A549 (cell line): Measurements from ENCODE around the gene C7. TPM values are rescaled to one million over a fixed set of nuclear protein-coding genes. Genes with fewer than 3 reads are reported as not detected.

Experiments used
- ATAC-seq, 2 experiments: fragments of 200-7000 bp in 1 of 2; fragments of >200 bp in 1 of 2; cut with Nextera tagmentation in 1 of 2; cut with Tn5 transposase in 1 of 2; 3 replicates each; pipeline versions ENCODE4 v1.8.0 to v1.9.1; 2018 to 2020; ENCODE audit warnings: mild to moderate bottlenecking in 1 of 2, moderate library complexity in 1 of 2
- CTCF ChIA-PET: fragments of 300-600 bp; sonication (Branson Sonifier 250); formaldehyde crosslinking; extraction: SDS; loops from one replicate; lab custom pipeline; 2021; ENCODE audit warnings: antibody characterized with exemption, inconsistent platforms; lab: Yijun Ruan, JAX
- POLR2A ChIA-PET: fragments of 350-600 bp; formaldehyde crosslinking; extraction: SDS; loops from one replicate; lab custom pipeline; 2021; ENCODE audit warnings: antibody characterized with exemption, inconsistent platforms; lab: Yijun Ruan, JAX
- DNase-seq, 2 experiments: peaks; one replicate each; pipeline versions ENCODE4 v3.0.0 to v3.0.0-alpha.2; 2011 to 2016; ENCODE audit warnings: low read depth in 1 of 2, low spot score in 1 of 2
- FAIRE-seq: peaks from 2 replicates; lab custom pipeline; 2011; peaks lifted over from hg19 to GRCh38; lab: Jason Lieb, UNC
- H3K27ac ChIP-seq, 2 experiments: fragments of >200 bp; sonication (Bioruptor Twin); formaldehyde crosslinking; 3 replicates each; pipeline ENCODE4 v1.5.1; 2016 to 2017
- H3K4me1 ChIP-seq: fragments of >200 bp; sonication (Bioruptor Twin); formaldehyde crosslinking; 3 replicates; pipeline ENCODE4 v1.6.1; 2016
- H3K4me2 ChIP-seq: fragments of >200 bp; sonication (Bioruptor Twin); formaldehyde crosslinking; 3 replicates; pipeline ENCODE4 v1.6.1; 2016
- H3K4me3 ChIP-seq: fragments of >200 bp; sonication (Bioruptor Twin); formaldehyde crosslinking; 3 replicates; pipeline ENCODE4 v1.5.1; 2016
- H3K9me3 ChIP-seq: fragments of >200 bp; sonication (Bioruptor Twin); formaldehyde crosslinking; 3 replicates; pipeline ENCODE4 v1.6.1; 2016
- CBX8 ChIP-seq: fragments of 200-600 bp; sonication (generic); IDR thresholded peaks from 2 replicates; pipeline ENCODE4 v1.6.1; 2016
- CHD2 ChIP-seq: fragments of 150-350 bp; IDR thresholded peaks from 2 replicates; pipeline ENCODE4 v1.6.1; 2014; ENCODE audit warnings: low read length; ENCODE audit not compliant: partially characterized antibody
- CHD4 ChIP-seq: fragments of 200-600 bp; sonication (generic); IDR thresholded peaks from 2 replicates; pipeline ENCODE4 v1.6.1; 2016; ENCODE audit warnings: antibody characterized with exemption, mild to moderate bottlenecking, borderline replicate concordance
- EP300 ChIP-seq, 2 experiments: fragments of >200 bp; sonication (Bioruptor Twin); formaldehyde crosslinking; IDR thresholded peaks; 2 replicates in 1 of 2; 3 replicates in 1 of 2; pipeline ENCODE4 v1.6.1; 2016 to 2017
- FOSB ChIP-seq: fragments of 250-450 bp; sonication (Bioruptor Pico); IDR thresholded peaks from 2 replicates; pipeline ENCODE4 v1.5.0; 2020; ENCODE audit warnings: mild to moderate bottlenecking, moderate library complexity
- FOSL2 ChIP-seq, 2 experiments: fragments of 450-650 bp in 1 of 2; fragments of >200 bp in 1 of 2; sonication (Bioruptor Twin) in 1 of 2; formaldehyde crosslinking; IDR thresholded peaks; 2 replicates each; pipeline versions ENCODE4 v1.5.0 to v1.6.1; 2016 to 2020; ENCODE audit warnings: mild to moderate bottlenecking in 1 of 2, moderate library complexity in 1 of 2
- FOXS1 ChIP-seq: fragments of 250-450 bp; sonication (Bioruptor Pico); IDR thresholded peaks from 2 replicates; pipeline ENCODE4 v1.5.0; 2020; ENCODE audit warnings: mild to moderate bottlenecking, moderate library complexity
- HEYL ChIP-seq: fragments of 250-450 bp; sonication (Bioruptor Pico); IDR thresholded peaks from 2 replicates; pipeline ENCODE4 v1.8.0; 2021; ENCODE audit warnings: mild to moderate bottlenecking, moderate library complexity
- HOXA7 ChIP-seq: fragments of 250-450 bp; sonication (Bioruptor Pico); IDR thresholded peaks from 2 replicates; pipeline ENCODE4 v1.5.0; 2020; ENCODE audit warnings: mild to moderate bottlenecking, moderate library complexity
- HOXB13 ChIP-seq: fragments of 250-450 bp; sonication (Bioruptor Pico); IDR thresholded peaks from 2 replicates; pipeline ENCODE4 v1.5.0; 2020; ENCODE audit warnings: low read depth, mild to moderate bottlenecking, moderate library complexity
- JUNB ChIP-seq: fragments of >200 bp; sonication (Bioruptor Twin); formaldehyde crosslinking; IDR thresholded peaks from 2 replicates; pipeline ENCODE4 v1.6.1; 2016
- KDM1A ChIP-seq: fragments of 200-600 bp; sonication (generic); IDR thresholded peaks from 2 replicates; pipeline ENCODE4 v1.6.1; 2016; ENCODE audit warnings: low read depth, mild to moderate bottlenecking
- RAD21 ChIP-seq, 2 experiments: fragments of >200 bp in 1 of 2; sonication (Bioruptor Twin) in 1 of 2; formaldehyde crosslinking in 1 of 2; IDR thresholded peaks in 1 of 2; conservative IDR thresholded peaks in 1 of 2; 2 replicates in 1 of 2; 3 replicates in 1 of 2; pipeline ENCODE4 v1.6.1; 2012 to 2018; ENCODE audit warnings: inconsistent platforms in 1 of 2
- SREBF2 ChIP-seq: fragments of 450-650 bp; IDR thresholded peaks from 2 replicates; pipeline ENCODE4 v1.6.1; 2014; ENCODE audit warnings: mild to moderate bottlenecking, moderate library complexity
- ZFP36 ChIP-seq: fragments of 450-650 bp; IDR thresholded peaks from 2 replicates; pipeline ENCODE4 v1.6.1; 2014; ENCODE audit warnings: borderline replicate concordance; ENCODE audit not compliant: partially characterized antibody
- ZSCAN20 ChIP-seq: fragments of 250-450 bp; sonication (Bioruptor Pico); IDR thresholded peaks from 2 replicates; pipeline ENCODE4 v1.8.0; 2022; ENCODE audit warnings: mild to moderate bottlenecking, moderate library complexity
- WGBS: methylation state at CpG from one replicate; pipeline ENCODE4 v1.1.6; 2017; ENCODE audit errors: missing lambda C conversion rate; 5-methylcytosine and 5-hydroxymethylcytosine counted together
- polyA plus RNA-seq, 4 experiments: library from polyadenylated mRNA; depleted of rRNA in 3 of 4; stranded (reverse); fragments of >200 nt; fragmentation: RNase III in 1 of 4; extraction: RNeasy Plus Mini Kit Qiagen cat#74134 plus additional on column Dnase treatment in 1 of 4; gene quantifications; 2 replicates in 3 of 4; 3 replicates in 1 of 4; pipeline ENCODE4 v1.2.3, GENCODE V29; 2011 to 2017
- TF ChIP-seq, protein P1 (sequence below): fragments of 250-450 bp; sonication (Bioruptor Pico); IDR thresholded peaks from 2 replicates; pipeline ENCODE4 v1.5.0; 2021; ENCODE audit warnings: mild to moderate bottlenecking, moderate library complexity, borderline replicate concordance
- TF ChIP-seq, protein P2 (sequence below): fragments of >200 bp; sonication (Bioruptor Twin); formaldehyde crosslinking; IDR thresholded peaks from 3 replicates; pipeline ENCODE4 v1.5.1; 2016
- TF ChIP-seq, protein P3 (sequence below): fragments of >200 bp; sonication (Bioruptor Twin); formaldehyde crosslinking; IDR thresholded peaks from 2 replicates; pipeline ENCODE4 v1.6.1; 2016
- TF ChIP-seq, protein P4 (sequence below): IDR thresholded peaks from 2 replicates; pipeline ENCODE4 v1.6.1; 2012
- TF ChIP-seq, protein P5 (sequence below): fragments of 200-600 bp; sonication (generic); IDR thresholded peaks from 2 replicates; pipeline ENCODE4 v1.6.1; 2016; ENCODE audit warnings: antibody characterized with exemption, mild to moderate bottlenecking, moderate library complexity

Gene C7
- polyA plus RNA-seq, 2 of the 4 experiments (the other 2 are of a cell fraction): not detected

DNA sequence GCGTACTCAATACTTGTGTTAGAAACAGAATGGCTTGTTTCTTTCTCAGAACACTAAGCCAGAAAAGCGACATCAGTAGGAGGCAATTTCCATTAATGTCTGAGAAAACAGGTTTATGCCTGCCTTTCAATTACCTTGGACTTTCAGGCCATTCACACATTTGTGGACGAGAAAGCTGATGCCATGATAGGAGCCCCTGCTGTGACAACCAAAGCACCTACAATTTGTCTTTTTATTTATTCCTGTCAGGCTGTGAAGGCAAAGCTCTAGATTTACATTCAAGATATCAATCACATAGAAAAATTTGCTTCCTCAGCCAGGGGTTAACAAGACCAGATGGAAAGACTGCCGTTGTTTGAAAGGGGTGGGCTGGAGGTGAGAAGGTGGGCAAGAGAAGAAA is 76.2 kb downstream of the C7 start:
- ChIA-PET POLR2A (no interaction called here), CTCF (no interaction called here)
- FAIRE-seq (no peak), ATAC-seq (no peak), DNase-seq (no peak)
- Histone ChIP-seq H3K4me2 (no peak overlapping the region), H3K4me3 (no peak overlapping the region), H3K9me3 (no peaks in the 10 kb centered on the region), H3K27ac (no peak overlapping the region), H3K4me1 (no peaks in the 10 kb centered on the region)
- TF ChIP-seq HEYL (CRISPR knock-in tag) (no peak), JUNB (no peak), EP300 (IDR thresholded peaks at IDR 0.05) (no peak), CBX8 (no peak), FOSB (CRISPR knock-in tag) (no peak), RAD21 (conservative IDR thresholded peaks at IDR 0.05 in 1 of 2, IDR thresholded peaks at IDR 0.05 in 1 of 2) (no peak)
- 25% methylated on average over 4 of the region's 4 CpGs for WGBS

DNA sequence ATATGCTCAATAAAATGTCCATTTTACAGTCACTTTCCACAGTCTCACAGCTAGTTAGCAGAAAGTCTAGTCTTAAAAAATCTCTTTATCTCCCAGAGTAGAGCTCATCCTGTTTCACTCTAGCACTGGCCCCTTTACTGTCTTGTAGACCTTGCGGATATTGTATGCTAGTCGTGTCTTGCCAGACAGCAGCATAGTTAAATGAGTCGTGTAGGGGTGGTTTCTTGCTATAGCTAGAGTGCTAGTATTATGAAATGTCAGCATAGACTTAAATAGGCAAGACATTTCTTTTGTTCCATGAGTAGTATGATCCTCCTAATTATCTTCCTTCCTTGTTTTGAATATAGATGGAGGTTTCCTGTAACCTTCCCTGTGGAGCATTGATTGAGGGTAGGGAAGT is 77.4 kb downstream of the C7 start:
- 49% methylated on average over 3 of the region's 3 CpGs for WGBS

More for the DNA sequence above, 77.4 kb downstream of the C7 start:
- DNase-seq: no peak
- POLR2A ChIA-PET: no interaction called here
- Histone ChIP-seq H3K9me3 (no peaks in the 10 kb centered on the region), H3K4me1 (no peaks in the 10 kb centered on the region), H3K4me2 (no peak overlapping the region), H3K4me3 (no peak overlapping the region), H3K27ac (no peak overlapping the region)
- no peak for FAIRE-seq
- CTCF ChIA-PET: interaction anchor here (1.1 kb wide), 1 partner anchor 9 kb away, joined by 3 read pairs; no protein-coding TSS in a partner anchor
- TF ChIP-seq HEYL (CRISPR knock-in tag) (no peak), HOXB13 (no peak), FOSL2 (IDR thresholded peaks at IDR 0.05) (no peak), FOSL2 (CRISPR knock-in tag; IDR thresholded peaks at IDR 0.05) (no peak), ZFP36 (no peak), CHD2 (no peak), FOXS1 (no peak), CBX8 (no peak), ZSCAN20 (CRISPR knock-in tag) (no peak), CHD4 (no peak), SREBF2 (no peak), HOXA7 (CRISPR knock-in tag) (no peak), KDM1A (no peak)
- TF ChIP-seq, protein P1, sequence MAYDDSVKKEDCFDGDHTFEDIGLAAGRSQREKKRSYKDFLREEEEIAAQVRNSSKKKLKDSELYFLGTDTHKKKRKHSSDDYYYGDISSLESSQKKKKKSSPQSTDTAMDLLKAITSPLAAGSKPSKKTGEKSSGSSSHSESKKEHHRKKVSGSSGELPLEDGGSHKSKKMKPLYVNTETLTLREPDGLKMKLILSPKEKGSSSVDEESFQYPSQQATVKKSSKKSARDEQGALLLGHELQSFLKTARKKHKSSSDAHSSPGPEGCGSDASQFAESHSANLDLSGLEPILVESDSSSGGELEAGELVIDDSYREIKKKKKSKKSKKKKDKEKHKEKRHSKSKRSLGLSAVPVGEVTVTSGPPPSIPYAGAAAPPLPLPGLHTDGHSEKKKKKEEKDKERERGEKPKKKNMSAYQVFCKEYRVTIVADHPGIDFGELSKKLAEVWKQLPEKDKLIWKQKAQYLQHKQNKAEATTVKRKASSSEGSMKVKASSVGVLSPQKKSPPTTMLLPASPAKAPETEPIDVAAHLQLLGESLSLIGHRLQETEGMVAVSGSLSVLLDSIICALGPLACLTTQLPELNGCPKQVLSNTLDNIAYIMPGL (CRISPR knock-in tag): no peak
- TF ChIP-seq, protein P2, sequence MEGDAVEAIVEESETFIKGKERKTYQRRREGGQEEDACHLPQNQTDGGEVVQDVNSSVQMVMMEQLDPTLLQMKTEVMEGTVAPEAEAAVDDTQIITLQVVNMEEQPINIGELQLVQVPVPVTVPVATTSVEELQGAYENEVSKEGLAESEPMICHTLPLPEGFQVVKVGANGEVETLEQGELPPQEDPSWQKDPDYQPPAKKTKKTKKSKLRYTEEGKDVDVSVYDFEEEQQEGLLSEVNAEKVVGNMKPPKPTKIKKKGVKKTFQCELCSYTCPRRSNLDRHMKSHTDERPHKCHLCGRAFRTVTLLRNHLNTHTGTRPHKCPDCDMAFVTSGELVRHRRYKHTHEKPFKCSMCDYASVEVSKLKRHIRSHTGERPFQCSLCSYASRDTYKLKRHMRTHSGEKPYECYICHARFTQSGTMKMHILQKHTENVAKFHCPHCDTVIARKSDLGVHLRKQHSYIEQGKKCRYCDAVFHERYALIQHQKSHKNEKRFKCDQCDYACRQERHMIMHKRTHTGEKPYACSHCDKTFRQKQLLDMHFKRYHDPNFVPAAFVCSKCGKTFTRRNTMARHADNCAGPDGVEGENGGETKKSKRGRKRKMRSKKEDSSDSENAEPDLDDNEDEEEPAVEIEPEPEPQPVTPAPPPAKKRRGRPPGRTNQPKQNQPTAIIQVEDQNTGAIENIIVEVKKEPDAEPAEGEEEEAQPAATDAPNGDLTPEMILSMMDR: no peak
- TF ChIP-seq, protein P3, sequence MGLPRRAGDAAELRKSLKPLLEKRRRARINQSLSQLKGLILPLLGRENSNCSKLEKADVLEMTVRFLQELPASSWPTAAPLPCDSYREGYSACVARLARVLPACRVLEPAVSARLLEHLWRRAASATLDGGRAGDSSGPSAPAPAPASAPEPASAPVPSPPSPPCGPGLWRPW: no peak
- TF ChIP-seq, protein P4, sequence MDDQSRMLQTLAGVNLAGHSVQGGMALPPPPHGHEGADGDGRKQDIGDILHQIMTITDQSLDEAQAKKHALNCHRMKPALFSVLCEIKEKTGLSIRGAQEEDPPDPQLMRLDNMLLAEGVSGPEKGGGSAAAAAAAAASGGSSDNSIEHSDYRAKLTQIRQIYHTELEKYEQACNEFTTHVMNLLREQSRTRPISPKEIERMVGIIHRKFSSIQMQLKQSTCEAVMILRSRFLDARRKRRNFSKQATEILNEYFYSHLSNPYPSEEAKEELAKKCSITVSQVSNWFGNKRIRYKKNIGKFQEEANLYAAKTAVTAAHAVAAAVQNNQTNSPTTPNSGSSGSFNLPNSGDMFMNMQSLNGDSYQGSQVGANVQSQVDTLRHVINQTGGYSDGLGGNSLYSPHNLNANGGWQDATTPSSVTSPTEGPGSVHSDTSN: no peak
- TF ChIP-seq, protein P5, sequence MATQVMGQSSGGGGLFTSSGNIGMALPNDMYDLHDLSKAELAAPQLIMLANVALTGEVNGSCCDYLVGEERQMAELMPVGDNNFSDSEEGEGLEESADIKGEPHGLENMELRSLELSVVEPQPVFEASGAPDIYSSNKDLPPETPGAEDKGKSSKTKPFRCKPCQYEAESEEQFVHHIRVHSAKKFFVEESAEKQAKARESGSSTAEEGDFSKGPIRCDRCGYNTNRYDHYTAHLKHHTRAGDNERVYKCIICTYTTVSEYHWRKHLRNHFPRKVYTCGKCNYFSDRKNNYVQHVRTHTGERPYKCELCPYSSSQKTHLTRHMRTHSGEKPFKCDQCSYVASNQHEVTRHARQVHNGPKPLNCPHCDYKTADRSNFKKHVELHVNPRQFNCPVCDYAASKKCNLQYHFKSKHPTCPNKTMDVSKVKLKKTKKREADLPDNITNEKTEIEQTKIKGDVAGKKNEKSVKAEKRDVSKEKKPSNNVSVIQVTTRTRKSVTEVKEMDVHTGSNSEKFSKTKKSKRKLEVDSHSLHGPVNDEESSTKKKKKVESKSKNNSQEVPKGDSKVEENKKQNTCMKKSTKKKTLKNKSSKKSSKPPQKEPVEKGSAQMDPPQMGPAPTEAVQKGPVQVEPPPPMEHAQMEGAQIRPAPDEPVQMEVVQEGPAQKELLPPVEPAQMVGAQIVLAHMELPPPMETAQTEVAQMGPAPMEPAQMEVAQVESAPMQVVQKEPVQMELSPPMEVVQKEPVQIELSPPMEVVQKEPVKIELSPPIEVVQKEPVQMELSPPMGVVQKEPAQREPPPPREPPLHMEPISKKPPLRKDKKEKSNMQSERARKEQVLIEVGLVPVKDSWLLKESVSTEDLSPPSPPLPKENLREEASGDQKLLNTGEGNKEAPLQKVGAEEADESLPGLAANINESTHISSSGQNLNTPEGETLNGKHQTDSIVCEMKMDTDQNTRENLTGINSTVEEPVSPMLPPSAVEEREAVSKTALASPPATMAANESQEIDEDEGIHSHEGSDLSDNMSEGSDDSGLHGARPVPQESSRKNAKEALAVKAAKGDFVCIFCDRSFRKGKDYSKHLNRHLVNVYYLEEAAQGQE: no peak
- no peak for ATAC-seq
